H1 (cell line): ENCODE measurements around the gene CISH. TPM values are rescaled to one million over a fixed set of nuclear protein-coding genes. Genes with fewer than 3 reads are reported as not detected.

ENCODE experiments used
- CTCF ChIA-PET: fragments of 300-600 bp; sonication (Branson Sonifier 250); formaldehyde crosslinking; loops from one replicate; lab custom pipeline; 2021; ENCODE audit not compliant: partially characterized antibody; lab: Charles Lee
- POLR2A ChIA-PET: fragments of 300-600 bp; sonication (Branson Sonifier 250); formaldehyde crosslinking; loops from one replicate; lab custom pipeline; 2021; ENCODE audit warnings: inconsistent platforms; ENCODE audit not compliant: partially characterized antibody; lab: Charles Lee
- DNase-seq, 2 experiments: peaks; one replicate each; pipeline versions ENCODE4 v3.0.0 to v3.0.0-alpha.2; 2010 to 2022; ENCODE audit warnings: low spot score in 2 of 2, low read depth in 1 of 2, mixed read lengths in 1 of 2
- FAIRE-seq: peaks from 2 replicates; lab custom pipeline; 2011; peaks lifted over from hg19 to GRCh38; lab: Jason Lieb, UNC
- H2AFZ ChIP-seq: 2 replicates; pipeline ENCODE4 v1.8.1; 2012; ENCODE audit warnings: low read length, inconsistent platforms
- H2AK5ac ChIP-seq: 2 replicates; pipeline ENCODE4 v1.6.1; 2013; ENCODE audit warnings: low read depth, low read length
- H2BK120ac ChIP-seq: replicated peaks from 2 replicates; pipeline ENCODE3; 2013; ENCODE audit warnings: low read depth, low read length, inconsistent platforms
- H2BK12ac ChIP-seq: 2 replicates; pipeline ENCODE4 v1.6.1; 2013; ENCODE audit warnings: low read depth, low read length
- H2BK15ac ChIP-seq: 2 replicates; pipeline ENCODE4 v1.6.1; 2013; ENCODE audit warnings: low read length
- H2BK20ac ChIP-seq: 2 replicates; pipeline ENCODE4 v1.6.1; 2013; ENCODE audit warnings: low read length
- H2BK5ac ChIP-seq: 2 replicates; pipeline ENCODE4 v1.6.1; 2013; ENCODE audit warnings: low read depth, low read length
- H3K14ac ChIP-seq: 2 replicates; pipeline ENCODE4 v1.6.1; 2013; ENCODE audit warnings: inconsistent platforms; ENCODE audit not compliant: insufficient read length
- H3K18ac ChIP-seq: 2 replicates; pipeline ENCODE4 v1.6.1; 2013; ENCODE audit warnings: low read length; ENCODE audit errors: extremely low read depth
- H3K23ac ChIP-seq: 2 replicates; pipeline ENCODE4 v1.6.1; 2013; ENCODE audit warnings: inconsistent platforms; ENCODE audit not compliant: insufficient read length
- H3K23me2 ChIP-seq: 2 replicates; pipeline ENCODE4 v1.6.1; 2013; ENCODE audit warnings: low read depth, low read length
- H3K27ac ChIP-seq: 2 replicates; pipeline ENCODE4 v1.6.1; 2011; ENCODE audit warnings: low read depth, low read length, inconsistent platforms
- H3K27me3 ChIP-seq, 4 experiments: replicated peaks in 1 of 4; 1 replicate in 1 of 4; 2 replicates in 3 of 4; pipeline versions ENCODE4 v1.6.1 to v1.8.1; 2011 to 2013; ENCODE audit warnings: low read length in 3 of 4, mild to moderate bottlenecking in 3 of 4, inconsistent platforms in 2 of 4, mixed read lengths in 2 of 4, moderate library complexity in 1 of 4; ENCODE audit not compliant: control insufficient read depth in 3 of 4, insufficient read depth in 3 of 4; ENCODE audit errors: extremely low read depth in 1 of 4
- H3K36me3 ChIP-seq, 4 experiments: 2 replicates each; pipeline versions ENCODE4 v1.6.1 to v1.8.1; 2011 to 2013; ENCODE audit warnings: mild to moderate bottlenecking in 4 of 4, low read length in 3 of 4, moderate library complexity in 2 of 4, control low read depth in 1 of 4, inconsistent platforms in 1 of 4; ENCODE audit not compliant: insufficient read depth in 4 of 4, control insufficient read depth in 2 of 4
- H3K4ac ChIP-seq: replicated peaks from 2 replicates; pipeline ENCODE3; 2013; ENCODE audit warnings: low read length, low read depth, mixed read lengths, inconsistent platforms; ENCODE audit not compliant: insufficient read length
- H3K4me1 ChIP-seq, 4 experiments: replicated peaks in 1 of 4; 1 replicate in 1 of 4; 2 replicates in 3 of 4; pipeline versions ENCODE4 v1.6.1 to v1.8.1; 2011 to 2013; ENCODE audit warnings: low read length in 3 of 4, inconsistent platforms in 2 of 4, mixed read lengths in 1 of 4; ENCODE audit not compliant: insufficient read depth in 4 of 4, control insufficient read depth in 3 of 4
- H3K4me2 ChIP-seq, 2 experiments: 2 replicates each; pipeline versions ENCODE4 v1.6.1 to v1.8.1; 2011 to 2013; ENCODE audit warnings: low read depth in 2 of 2, low read length in 2 of 2, control low read depth in 1 of 2, inconsistent platforms in 1 of 2, mild to moderate bottlenecking in 1 of 2; ENCODE audit not compliant: insufficient read depth in 1 of 2
- H3K4me3 ChIP-seq, 4 experiments: fragments of 200-600, 300-600 bp in 1 of 4; sonication (generic), shearing (Covaris generic), sonication (Bioruptor Twin) in 1 of 4; 2 replicates each; pipeline versions ENCODE4 v1.5.1 to v1.8.1; 2011 to 2016; ENCODE audit warnings: low read length in 4 of 4, low read depth in 3 of 4, control low read depth in 2 of 4, inconsistent platforms in 2 of 4, mild to moderate bottlenecking in 2 of 4, mixed read lengths in 1 of 4, moderate library complexity in 1 of 4; ENCODE audit not compliant: insufficient read depth in 2 of 4; ENCODE audit errors: extremely low read depth in 1 of 4
- H3K56ac ChIP-seq: replicated peaks from 2 replicates; pipeline ENCODE3; 2013; ENCODE audit warnings: low read depth, mild to moderate bottlenecking, mixed read lengths, low read length, inconsistent platforms; ENCODE audit not compliant: insufficient read length
- H3K79me1 ChIP-seq: 2 replicates; pipeline ENCODE4 v1.6.1; 2013; ENCODE audit warnings: low read depth, low read length, control low read depth
- H3K79me2 ChIP-seq, 2 experiments: 2 replicates each; pipeline versions ENCODE4 v1.6.1 to v1.8.1; 2012 to 2013; ENCODE audit warnings: low read length in 2 of 2, mild to moderate bottlenecking in 2 of 2, inconsistent platforms in 1 of 2; ENCODE audit not compliant: insufficient read depth in 2 of 2, control insufficient read depth in 1 of 2
- H3K9ac ChIP-seq, 4 experiments: replicated peaks in 1 of 4; 1 replicate in 1 of 4; 2 replicates in 3 of 4; pipeline versions ENCODE4 v1.6.1 to v1.8.1; 2011 to 2013; ENCODE audit warnings: low read depth in 3 of 4, low read length in 3 of 4, control low read depth in 2 of 4, mild to moderate bottlenecking in 2 of 4, moderate library complexity in 2 of 4, inconsistent platforms in 1 of 4; ENCODE audit errors: extremely low read depth in 1 of 4
- H3K9me3 ChIP-seq, 2 experiments: 2 replicates each; pipeline versions ENCODE4 v1.6.1 to v1.8.1; 2012 to 2013; ENCODE audit warnings: mild to moderate bottlenecking in 2 of 2, moderate library complexity in 2 of 2, control low read depth in 1 of 2, inconsistent platforms in 1 of 2, low read depth in 1 of 2, low read length in 1 of 2, mixed read lengths in 1 of 2; ENCODE audit not compliant: insufficient read depth in 2 of 2
- H4K20me1 ChIP-seq, 2 experiments: replicated peaks in 1 of 2; 2 replicates each; pipeline versions ENCODE3 to v1.8.1; 2011 to 2013; ENCODE audit warnings: inconsistent platforms in 2 of 2, low read length in 2 of 2, mild to moderate bottlenecking in 1 of 2; ENCODE audit not compliant: insufficient read depth in 2 of 2, control insufficient read depth in 1 of 2
- H4K5ac ChIP-seq: 2 replicates; pipeline ENCODE4 v1.6.1; 2013; ENCODE audit warnings: low read length, low read depth, mixed read lengths, inconsistent platforms; ENCODE audit not compliant: insufficient read length
- H4K8ac ChIP-seq: 2 replicates; pipeline ENCODE4 v1.8.0; 2013; ENCODE audit warnings: mild to moderate bottlenecking, moderate library complexity, low read length, inconsistent platforms; ENCODE audit not compliant: insufficient read depth; ENCODE audit errors: extremely low read depth
- H4K91ac ChIP-seq: replicated peaks from 2 replicates; pipeline ENCODE3; 2013; ENCODE audit warnings: low read length, mixed read lengths, inconsistent platforms; ENCODE audit not compliant: insufficient read length
- EP300 ChIP-seq, 2 experiments: IDR thresholded peaks; 1 replicate in 1 of 2; 2 replicates in 1 of 2; pipeline ENCODE4 v1.6.1; 2011 to 2012; ENCODE audit warnings: low read depth in 2 of 2, low read length in 2 of 2, mild to moderate bottlenecking in 2 of 2, borderline replicate concordance in 1 of 2, inconsistent platforms in 1 of 2, moderate library complexity in 1 of 2
- JUN ChIP-seq: IDR thresholded peaks from 2 replicates; pipeline ENCODE4 v1.6.1; 2011; ENCODE audit warnings: low read depth, mild to moderate bottlenecking, improper control_type of control experiment, low read length
- KDM1A ChIP-seq: fragments of 200-600, 300-600 bp; sonication (generic); IDR thresholded peaks from 2 replicates; pipeline ENCODE4 v1.7.1; 2016; ENCODE audit warnings: mild to moderate bottlenecking, low read length, borderline replicate concordance
- NANOG ChIP-seq: IDR thresholded peaks from 2 replicates; pipeline ENCODE4 v1.6.1; 2011; ENCODE audit warnings: low read length, low read depth, mild to moderate bottlenecking, inconsistent platforms; ENCODE audit not compliant: insufficient read depth, poor library complexity, severe bottlenecking
- PHF8 ChIP-seq: fragments of 200-600 bp; sonication (generic); conservative IDR thresholded peaks from 2 replicates; pipeline ENCODE4 v1.7.1; 2012; ENCODE audit warnings: low read depth, mild to moderate bottlenecking, inconsistent platforms, low read length, moderate library complexity
- RAD21 ChIP-seq, 2 experiments: IDR thresholded peaks in 1 of 2; conservative IDR thresholded peaks in 1 of 2; 2 replicates each; pipeline ENCODE4 v1.6.1; 2011; ENCODE audit warnings: low read depth in 2 of 2, low read length in 2 of 2, improper control_type of control experiment in 1 of 2, inconsistent platforms in 1 of 2, mild to moderate bottlenecking in 1 of 2, moderate library complexity in 1 of 2
- RXRA ChIP-seq: IDR thresholded peaks from 2 replicates; pipeline ENCODE4 v1.6.1; 2011; ENCODE audit warnings: low read depth, mild to moderate bottlenecking, low read length, moderate library complexity; ENCODE audit not compliant: insufficient read depth
- SIRT6 ChIP-seq: IDR thresholded peaks from one replicate; pipeline ENCODE4 v1.7.1; 2012; ENCODE audit warnings: low read length, inconsistent platforms
- SIX5 ChIP-seq: IDR thresholded peaks from 2 replicates; pipeline ENCODE4 v1.6.1; 2011; ENCODE audit warnings: mild to moderate bottlenecking, low read depth, low read length
- SP4 ChIP-seq: IDR thresholded peaks from 2 replicates; pipeline ENCODE4 v1.6.1; 2012; ENCODE audit warnings: low read length, inconsistent platforms
- TAF7 ChIP-seq: optimal IDR thresholded peaks from 2 replicates; pipeline ENCODE3; 2011; ENCODE audit warnings: low read depth, mild to moderate bottlenecking, inconsistent platforms, low read length, moderate library complexity, borderline replicate concordance
- WGBS, 2 experiments: shearing (Covaris generic) in 1 of 2; methylation state at CpG; one replicate each; pipeline versions ENCODE4 v1.1.6 to v1.1.7; 2013 to 2015; ENCODE audit warnings: low lambda C conversion rate in 2 of 2, mixed read lengths in 2 of 2, inconsistent platforms in 1 of 2, low coverage in 1 of 2, missing lambda C conversion rate in 1 of 2; ENCODE audit not compliant: insufficient replicate concordance in 2 of 2, insufficient coverage in 1 of 2, insufficient read length in 1 of 2; ENCODE audit errors: extremely low coverage in 1 of 2, missing lambda C conversion rate in 1 of 2; 5-methylcytosine and 5-hydroxymethylcytosine counted together
- polyA plus RNA-seq, 7 experiments: library from polyadenylated mRNA; depleted of rRNA in 3 of 7; stranded (reverse) in 5 of 7; unstranded in 2 of 7; fragments of >200 nt in 5 of 7; fragments of 200-250 nt in 2 of 7; gene quantifications; 1 replicate in 5 of 7; 2 replicates in 1 of 7; 4 replicates in 1 of 7; pipeline versions ENCODE4 v1.2.1 to v1.2.3, GENCODE V29; 2011 to 2013; ENCODE audit warnings: missing spikeins in 2 of 7, mixed read lengths in 2 of 7
- total RNA-seq: library from RNA; stranded (reverse); fragmentation: NEBNext Ultra II Directional; extraction: Animal tissue kit (Norgen Biotek cat#: 25700); gene quantifications from 2 replicates; pipeline ENCODE4 v1.2.1, GENCODE V29; 2021
- TF ChIP-seq, protein P1 (sequence below): IDR thresholded peaks from 2 replicates; pipeline ENCODE4 v1.6.1; 2012; ENCODE audit warnings: inconsistent platforms

Gene CISH
- total and polyA plus RNA-seq, 2 of the 8 experiments (the other 6 are each of a cell fraction or from before 2014, with no cell fraction given): 1.9 to 2.2 TPM

DNA sequence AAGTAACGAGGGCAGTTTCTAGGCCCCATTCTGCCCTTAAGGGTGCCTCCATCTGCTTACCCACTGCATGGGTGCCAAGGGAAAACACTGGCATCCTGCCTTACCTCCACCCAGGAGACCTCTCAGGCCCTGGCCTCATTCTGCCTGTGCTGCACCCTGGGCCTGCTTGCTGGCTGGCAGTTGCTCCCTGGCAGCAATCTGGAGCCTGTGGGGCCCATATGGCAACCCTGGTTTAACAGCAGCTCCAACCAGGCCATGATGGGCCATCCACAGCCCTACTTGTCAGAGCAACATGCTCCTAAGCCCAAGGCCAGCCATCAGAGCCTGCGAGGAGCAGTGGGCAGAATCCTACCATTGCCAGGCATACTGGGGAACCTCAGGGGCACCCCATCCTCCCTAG is 47.7 kb downstream of the CISH start:
- H3K14ac ChIP-seq: no peak overlapping the region
- H2BK5ac ChIP-seq: no peak overlapping the region
- no peak overlapping the region for H3K4me2 ChIP-seq
- no peaks in the 10 kb centered on the region for H3K36me3 ChIP-seq
- FAIRE-seq: no peak
- no peaks in the 10 kb centered on the region for H4K20me1 ChIP-seq
- no peak overlapping the region for H2AK5ac ChIP-seq
- 78% methylated on average over 2 of the region's 2 CpGs; no CpG with 5 or more reads in 1 of the 2 experiments for WGBS, 2 experiments
- no peak overlapping the region for H4K8ac ChIP-seq
- H2BK20ac ChIP-seq: no peak overlapping the region
- ChIA-PET POLR2A (interaction anchor here (1.8 kb wide), 1 partner anchor 227 kb away, joined by 5 read pairs; no protein-coding TSS in a partner anchor), CTCF (interaction anchor here (1.0 to 46.5 kb wide), 5 partner anchors 9 to 191 kb away, joined by 3 to 863 read pairs (median 3); partner anchors contain the start of genes CISH and MAPKAPK3)
- no peaks in the 10 kb centered on the region for H3K79me2 ChIP-seq
- H3K4me3 ChIP-seq: no peak overlapping the region
- no peak overlapping the region for H2BK12ac ChIP-seq
- no peak overlapping the region for H3K23ac ChIP-seq
- no peak overlapping the region for H4K91ac ChIP-seq
- no peak overlapping the region; a peak in 1 of 7 replicates for H3K9ac ChIP-seq
- no peak overlapping the region for H3K27ac ChIP-seq
- H4K5ac ChIP-seq: no peak overlapping the region
- H3K56ac ChIP-seq: no peak overlapping the region
- H3K4ac ChIP-seq: no peak overlapping the region
- H3K23me2 ChIP-seq: peaks cover 9% of the 10 kb centered on the region; the same call in 1 of the 2 replicates
- no peak overlapping the region for H3K18ac ChIP-seq
- peaks cover 0 to 13% (median 5%) of the 10 kb centered on the region in 4 experiments; a peak in 4 of 7 replicates for H3K27me3 ChIP-seq
- H3K9me3 ChIP-seq: no peaks in the 10 kb centered on the region
- H3K79me1 ChIP-seq: no peaks in the 10 kb centered on the region
- no peak overlapping the region for H2AFZ ChIP-seq
- peaks cover 0 to 6% (median 4%) of the 10 kb centered on the region in 4 experiments; a peak in 5 of 7 replicates for H3K4me1 ChIP-seq
- DNase-seq: no peak
- H2BK120ac ChIP-seq: no peak overlapping the region
- no peak overlapping the region for H2BK15ac ChIP-seq
- TF ChIP-seq NANOG (no peak), PHF8 (no peak), RXRA (no peak), SIX5 (no peak), SIRT6 (no peak), SP4 (no peak), RAD21 (IDR thresholded peaks at IDR 0.05 in 1 of 2, conservative IDR thresholded peaks at IDR 0.05 in 1 of 2; ENCODE audit: low read depth in 2 of 2, low read length in 2 of 2) (no peak), EP300 (IDR thresholded peaks at IDR 0.05; ENCODE audit: borderline replicate concordance in 1 of 2, low read depth in 2 of 2, low read length in 2 of 2) (no peak), TAF7 (no peak), JUN (no peak), KDM1A (no peak)
- TF ChIP-seq, protein P1, sequence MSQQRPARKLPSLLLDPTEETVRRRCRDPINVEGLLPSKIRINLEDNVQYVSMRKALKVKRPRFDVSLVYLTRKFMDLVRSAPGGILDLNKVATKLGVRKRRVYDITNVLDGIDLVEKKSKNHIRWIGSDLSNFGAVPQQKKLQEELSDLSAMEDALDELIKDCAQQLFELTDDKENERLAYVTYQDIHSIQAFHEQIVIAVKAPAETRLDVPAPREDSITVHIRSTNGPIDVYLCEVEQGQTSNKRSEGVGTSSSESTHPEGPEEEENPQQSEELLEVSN: no peak
